Articular chondrocyte of knee joint (primary cell): ENCODE data around the gene NAALADL2. TPM values are rescaled to one million over a fixed set of nuclear protein-coding genes. Genes with fewer than 3 reads are reported as not detected.

Experiments
- small RNA-seq: library from RNA; depleted of rRNA; stranded (forward); fragments of <200 nt; gene quantifications from one replicate; pipeline ENCODE3, GENCODE V24; 2012
- total RNA-seq: library from RNA; depleted of rRNA; stranded (reverse); fragments of >200 nt; gene quantifications from 2 replicates; pipeline ENCODE4 v1.2.3, GENCODE V29; 2012

Gene NAALADL2
- total RNA-seq = 33.3 and 33.4 TPM in 2 replicates

DNA sequence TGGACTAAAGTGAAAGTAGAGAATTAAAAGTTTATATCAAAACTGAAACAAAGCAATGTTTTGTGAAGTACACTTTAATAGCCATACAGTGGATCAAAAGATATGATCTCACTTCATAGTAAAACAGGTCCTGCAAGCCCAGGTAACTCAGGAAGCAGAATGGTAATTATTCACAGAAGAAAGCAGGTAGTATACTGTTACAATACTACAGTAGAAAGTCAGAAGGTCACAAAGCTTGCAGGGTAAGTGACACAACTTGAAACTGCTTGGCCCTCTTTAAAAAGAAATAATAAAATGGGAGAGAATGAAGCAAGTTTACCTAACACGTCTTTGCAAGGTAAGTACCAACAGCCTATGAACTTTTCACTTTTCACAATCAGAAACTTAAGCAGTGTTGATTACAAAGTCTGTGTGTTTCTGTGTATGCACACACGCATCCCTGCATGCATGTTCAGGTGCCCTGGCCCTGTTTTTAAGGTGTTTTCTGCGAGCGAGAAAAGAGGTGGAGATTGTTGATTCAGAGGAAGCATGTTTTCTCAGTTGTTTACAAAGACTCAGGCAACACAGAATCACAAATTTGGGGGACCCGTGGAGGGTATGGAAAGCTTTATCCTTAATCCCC, at the start of gene NAALADL2:
Gene NAALADL2, plus strand, starts transcription at position 221 of the 622 bp plus-strand sequence.

Small RNA genes lying within 50 kb of the gene (small RNA-seq; reads per million reads assigned to genes)
- 0.61 reads per million, percentile 20 among the genes with 10 or more reads in this experiment for gene MIR4789
- not detected for gene RNU4-91P
- gene RNU6-1233P = not detected
- not detected for gene RNU6-1317P
